GM12892 (cell line): ENCODE measurements around the gene MARCHF10.

Experiments
- POLR2AphosphoS5 ChIP-seq: IDR thresholded peaks from 2 replicates; pipeline ENCODE4 v1.6.1; 2011; ENCODE audit warnings: low read depth, low read length, control low read depth
- TAF1 ChIP-seq: IDR thresholded peaks from 2 replicates; pipeline ENCODE4 v1.6.1; 2011; ENCODE audit warnings: low read depth, mild to moderate bottlenecking, control low read depth, low read length, borderline replicate concordance

- TF ChIP-seq POLR2AphosphoS5 (no peak), TAF1 (0 out of 2 replicates have a peak, but pooled peaks have one; percentile 33)
Observed at GRCh38 chr17:62652251-62653001, 155.7 kb downstream of the MARCHF10 start.
